Measurements from ENCODE around the gene DLX6.

The DLX6 gene

GRCh38 chr7:96997512-96998032 lies 7.8 kb upstream of the DLX6 start:
- POLR2A ChIA-PET = no interaction called here
- CTCF ChIA-PET = no interaction called here
- TF ChIP-seq CTCF (IDR thresholded peaks at IDR 0.05; ENCODE audit: control extremely low read depth, extremely low read depth, low read depth, missing control alignments) = no peak
- DNase-seq (ENCODE audit: extremely low spot score) = no peak

DNA sequence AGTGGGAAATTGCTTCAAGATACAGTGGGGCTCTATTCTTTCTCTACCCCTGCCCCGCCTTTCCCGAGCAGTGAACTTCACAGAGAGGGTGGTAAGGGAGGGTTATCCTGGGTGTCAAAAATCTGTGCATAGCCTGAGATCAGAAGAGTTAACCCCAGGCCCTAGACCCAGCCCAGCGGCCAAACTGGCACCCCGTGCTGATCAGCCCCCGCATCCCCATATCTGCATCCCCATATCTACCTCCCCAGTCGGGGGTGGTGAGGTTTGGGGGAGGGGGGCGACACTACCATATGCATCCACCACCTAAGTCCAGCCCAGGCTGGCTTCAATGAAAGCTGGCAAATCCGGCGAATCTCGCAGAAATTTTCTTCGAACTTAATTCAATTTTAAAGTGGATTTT lies 7.0 kb upstream of the DLX6 start:
- TF ChIP-seq CTCF (IDR thresholded peaks at IDR 0.05; ENCODE audit: control extremely low read depth, extremely low read depth, low read depth, missing control alignments) = no peak
- ChIA-PET POLR2A (no interaction called here), CTCF (no interaction called here)
- DNase-seq (ENCODE audit: extremely low spot score) = no peak

- POLR2A ChIA-PET = no interaction called here
- TF ChIP-seq CTCF (IDR thresholded peaks at IDR 0.05; ENCODE audit: control extremely low read depth, extremely low read depth, low read depth, missing control alignments) = no peak
- DNase-seq (ENCODE audit: extremely low spot score) = no peak
- CTCF ChIA-PET = interaction anchor here (2.9 kb wide), 1 partner anchor 28 kb away, joined by 11 read pairs; no protein-coding TSS in a partner anchor
Measured at GRCh38 chr7:96998744-96999143, 6.6 kb upstream of the DLX6 start.

GRCh38 chr7:97001221-97001620 lies 4.1 kb upstream of the DLX6 start:
- TF ChIP-seq CTCF (IDR thresholded peaks at IDR 0.05; ENCODE audit: control extremely low read depth, extremely low read depth, low read depth, missing control alignments) = no peak
- POLR2A ChIA-PET = no interaction called here
- CTCF ChIA-PET = interaction anchor here (2.9 kb wide), 1 partner anchor 26 kb away, joined by 11 read pairs; no protein-coding TSS in a partner anchor
- DNase-seq (ENCODE audit: extremely low spot score) = no peak

GRCh38 chr7:97001656-97002554 lies 3.4 kb upstream of the DLX6 start:
- TF ChIP-seq CTCF (IDR thresholded peaks at IDR 0.05; ENCODE audit: control extremely low read depth, extremely low read depth, low read depth, missing control alignments) = no peak
- ChIA-PET POLR2A (no interaction called here), CTCF (interaction anchor here (2.9 kb wide), 1 partner anchor 25 kb away, joined by 11 read pairs; no protein-coding TSS in a partner anchor)

GRCh38 chr7:97002555-97003261 lies 2.6 kb upstream of the DLX6 start:
- DNase-seq (ENCODE audit: extremely low spot score) = no peak
- no peak for TF ChIP-seq CTCF (IDR thresholded peaks at IDR 0.05; ENCODE audit: control extremely low read depth, extremely low read depth, low read depth, missing control alignments)
- POLR2A ChIA-PET = no interaction called here
- CTCF ChIA-PET = interaction anchor here (1.2 kb wide), 1 partner anchor 25 kb away, joined by 4 read pairs; no protein-coding TSS in a partner anchor

More at GRCh38 chr7:97001656-97002554, 3.4 kb upstream of the DLX6 start:
- no peak for DNase-seq (ENCODE audit: extremely low spot score)

All from GM10248 (cell line).